T-helper 1 cell treated with Interleukin-12 subunit alpha and Interleukin-12 subunit beta and Interleukin-4 antibody, amounts not matched to agents 30 ng/mL and 1 ng/mL, for 36 hours (primary cell): Measurements from ENCODE around the gene NCR3LG1. TPM values are rescaled to one million over a fixed set of nuclear protein-coding genes. Genes with fewer than 3 reads are reported as not detected.
"Not testable (repeated sequence)": the region's sequence is repeated elsewhere in the genome, so short reads cannot be mapped to it uniquely, and the experiment has no call there.

Experiments
- intact Hi-C: fragments of 100-400 bp; cut with micrococcal nuclease; formaldehyde crosslinking; loops from one replicate; pipeline ENCODE4 v1.15.1; 2024
- total RNA-seq: library from RNA; stranded (reverse); gene quantifications from 2 replicates; pipeline ENCODE4 v1.2.3, GENCODE V29; 2022

The NCR3LG1 gene
- total RNA-seq, 1 donor from 2014 or later, result 0.88 TPM

GRCh38 chr11:17408641-17409040 is 57.0 kb downstream of the NCR3LG1 start:
- intact Hi-C loops, result no loop called here

- intact Hi-C loops, result no loop called here
Observed at GRCh38 chr11:17410606-17411379, 59.2 kb downstream of the NCR3LG1 start.

- intact Hi-C loops, result no loop called here
Observed at GRCh38 chr11:17411418-17411817, 59.8 kb downstream of the NCR3LG1 start.

GRCh38 chr11:17412488-17413180 is 61.0 kb downstream of the NCR3LG1 start:
- intact Hi-C loops, result no loop called here

- intact Hi-C loops, result loop anchor here (2.0 kb wide), 1 partner anchor 25 kb away; the partner anchor contains the start of gene KCNJ11
Observed at GRCh38 chr11:17413414-17414316, 62.1 kb downstream of the NCR3LG1 start.

GRCh38 chr11:17414317-17414737 is 62.7 kb downstream of the NCR3LG1 start:
- intact Hi-C loops, result loop anchor here (2.0 kb wide), 1 partner anchor 26 kb away; the partner anchor contains the start of gene KCNJ11

- intact Hi-C loops, result loop anchor here (2.0 kb wide), 1 partner anchor 26 kb away; the partner anchor contains the start of gene KCNJ11
Observed at GRCh38 chr11:17414992-17415391, 63.4 kb downstream of the NCR3LG1 start.

GRCh38 chr11:17415523-17416104 is 64.0 kb downstream of the NCR3LG1 start:
- intact Hi-C loops, result loop anchor here (2.0 kb wide), 1 partner anchor 27 kb away; the partner anchor contains the start of gene KCNJ11

- intact Hi-C loops, result no loop called here
Observed at GRCh38 chr11:17416492-17416891, 64.9 kb downstream of the NCR3LG1 start.

- intact Hi-C loops, result no loop called here
Observed at GRCh38 chr11:17418444-17419081, 67.0 kb downstream of the NCR3LG1 start.

- intact Hi-C loops, result no loop called here
Observed at GRCh38 chr11:17421781-17422180, 70.2 kb downstream of the NCR3LG1 start.

- intact Hi-C loops, result no loop called here
Observed at GRCh38 chr11:17423533-17424310, 72.1 kb downstream of the NCR3LG1 start.

GRCh38 chr11:17426233-17426632 is 74.6 kb downstream of the NCR3LG1 start:
- intact Hi-C loops, result not testable (repeated sequence)

Other genes with a start within 250 kb of the NCR3LG1 start
- gene PIK3C2A, start 143.8 kb upstream of the NCR3LG1 start, total RNA-seq, result 22.7 and 25.1 TPM in 2 replicates
- gene NUCB2, start 75.1 kb upstream of the NCR3LG1 start, total RNA-seq, result 114 and 128 TPM in 2 replicates
- gene KCNJ11, start 36.9 kb downstream of the NCR3LG1 start, total RNA-seq, result 0.42 and 0.61 TPM in 2 replicates
- not detected in 2 replicates for gene ABCC8, start 125.0 kb downstream of the NCR3LG1 start, total RNA-seq
- gene USH1C, start 192.6 kb downstream of the NCR3LG1 start, total RNA-seq, result not detected in 2 replicates
- not detected in 2 replicates for gene OTOG, start 195.5 kb downstream of the NCR3LG1 start, total RNA-seq